Measurements from ENCODE around the gene CAVIN1. TPM values are rescaled to one million over a fixed set of nuclear protein-coding genes. Genes with fewer than 3 reads are reported as not detected.
"Not testable (repeated sequence)": the region's sequence is repeated elsewhere in the genome, so short reads cannot be mapped to it uniquely, and the experiment has no call there.

CAVIN1 gene
- total and polyA plus RNA-seq, 2 experiments from 2014 or later: 18.1 to 35.7 TPM

DNA sequence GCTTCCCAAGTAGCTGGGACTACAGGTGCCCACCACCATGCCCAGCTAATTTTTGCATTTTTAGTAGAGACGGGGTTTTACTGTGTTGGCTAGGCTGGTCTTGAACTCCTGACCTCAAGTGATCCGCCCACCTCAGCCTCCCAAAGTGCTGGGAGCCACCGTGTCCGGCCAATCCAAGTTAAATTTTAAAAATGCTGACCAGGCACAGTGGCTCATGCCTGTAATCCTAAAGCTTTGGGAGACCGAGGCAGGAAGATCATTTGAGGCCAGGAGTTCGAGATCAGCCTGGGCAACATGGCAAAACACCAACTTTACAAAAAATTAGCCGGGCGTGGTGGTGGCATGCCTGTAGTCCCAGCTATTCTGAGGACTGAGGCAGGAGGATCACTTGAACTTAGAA lies 31.6 kb downstream of the CAVIN1 start:
- Histone ChIP-seq H3K79me2 (replicated peaks; ENCODE audit: insufficient read depth) (peaks cover 11% of the 10 kb centered on the region), H3K4me1 (ENCODE audit: insufficient read depth) (peaks cover 18% of the 10 kb centered on the region)
- H3K9me3 Mint-ChIP-seq; ATAC-seq; H4K20me1 ChIP-seq (replicated peaks; ENCODE audit: insufficient read depth); DNase-seq (ENCODE audit: low spot score); H3F3A ChIP-seq (replicated peaks; ENCODE audit: low read depth); H3K4me2 ChIP-seq; H3K4me3 ChIP-seq; H3K9me2 ChIP-seq (ENCODE audit: insufficient read depth); H3K27me3 ChIP-seq (ENCODE audit: insufficient read depth); H3K4me3 Mint-ChIP-seq; H3K36me3 ChIP-seq (ENCODE audit: insufficient read depth); H2AFZ ChIP-seq; H3K27ac Mint-ChIP-seq; H3K27me3 Mint-ChIP-seq (ENCODE audit: insufficient read depth, low read depth, poor library complexity); H3K36me3 Mint-ChIP-seq (ENCODE audit: low read depth); H3K27ac ChIP-seq (ENCODE audit: low read depth): not testable (repeated sequence)
- peaks cover 25% of the 10 kb centered on the region for H3K4me1 Mint-ChIP-seq

- Histone ChIP-seq H3K4me3 (no peak overlapping the region), H3K4me1 (ENCODE audit: insufficient read depth) (peaks cover 22% of the 10 kb centered on the region), H3K36me3 (ENCODE audit: insufficient read depth) (no peaks in the 10 kb centered on the region), H2AFZ (peak overlapping the region; percentile 4), H3K9me2 (ENCODE audit: insufficient read depth) (no peaks in the 10 kb centered on the region), H4K20me1 (replicated peaks; ENCODE audit: insufficient read depth) (peaks cover 19% of the 10 kb centered on the region), H3K4me2 (no peak overlapping the region), H3F3A (replicated peaks; ENCODE audit: low read depth) (peaks cover 5% of the 10 kb centered on the region; the same call in 1 of the 2 replicates), H3K27ac (ENCODE audit: low read depth) (no peak overlapping the region), H3K79me2 (replicated peaks; ENCODE audit: insufficient read depth) (peaks cover 27% of the 10 kb centered on the region), H3K27me3 (ENCODE audit: insufficient read depth) (no peaks in the 10 kb centered on the region)
- DNase-seq (ENCODE audit: low spot score) (no peak), ATAC-seq (no peak)
- Mint-ChIP-seq H3K4me3 (no peak overlapping the region), H3K27me3 (ENCODE audit: insufficient read depth, low read depth, poor library complexity) (peaks cover 9% of the 10 kb centered on the region), H3K9me3 (no peaks in the 10 kb centered on the region), H3K4me1 (peaks cover 29% of the 10 kb centered on the region), H3K36me3 (ENCODE audit: low read depth) (peaks cover under 1% of the 10 kb centered on the region; the same call in 1 of the 3 replicates), H3K27ac (no peak overlapping the region)
- TF ChIP-seq ETS1 (IDR thresholded peaks at IDR 0.05) (no peak), EZH2 (IDR thresholded peaks at IDR 0.05; ENCODE audit: low read depth, unreplicated experiment) (no peak), REST (IDR thresholded peaks at IDR 0.05; ENCODE audit: unreplicated experiment) (no peak), NANOG (IDR thresholded peaks at IDR 0.05; ENCODE audit: borderline replicate concordance) (no peak), JUNB (IDR thresholded peaks at IDR 0.05; ENCODE audit: unreplicated experiment) (no peak), STAT1 (IDR thresholded peaks at IDR 0.05; ENCODE audit: unreplicated experiment) (no peak), ZNF114 (CRISPR knock-in tag; IDR thresholded peaks at IDR 0.05) (no peak), CREB1 (CRISPR knock-in tag; IDR thresholded peaks at IDR 0.05; ENCODE audit: low read depth) (no peak), POLR2AphosphoS5 (IDR thresholded peaks at IDR 0.05; ENCODE audit: low read depth) (no peak), CTCF (conservative IDR thresholded peaks at IDR 0.05; ENCODE audit: low read depth in 2 of 2) (no peak), ZNF331 (CRISPR knock-in tag; IDR thresholded peaks at IDR 0.05; ENCODE audit: low read depth) (no peak)
Measured at GRCh38 chr17:42389899-42390298, 33.2 kb downstream of the CAVIN1 start.

All from GM23338 (cell line).